Measurements from ENCODE around the gene SPATS2L.

GRCh38 chr2:200471928-200472645, 165.6 kb downstream of the SPATS2L start:
- TF ChIP-seq POLR2A (IDR thresholded peaks at IDR 0.05) (no peak), POLR2AphosphoS5 (IDR thresholded peaks at IDR 0.05) (no peak), CTCF (IDR thresholded peaks at IDR 0.05) (no peak), EP300 (IDR thresholded peaks at IDR 0.05; ENCODE audit: low read depth) (no peak)
